Measurements from ENCODE around the gene PDZD4. TPM values are rescaled to one million over a fixed set of nuclear protein-coding genes. Genes with fewer than 3 reads are reported as not detected.

PDZD4 gene
- total RNA-seq, 4 donors from 2014 or later: 3.2 to 7.0 (median 4.5) TPM

DNA sequence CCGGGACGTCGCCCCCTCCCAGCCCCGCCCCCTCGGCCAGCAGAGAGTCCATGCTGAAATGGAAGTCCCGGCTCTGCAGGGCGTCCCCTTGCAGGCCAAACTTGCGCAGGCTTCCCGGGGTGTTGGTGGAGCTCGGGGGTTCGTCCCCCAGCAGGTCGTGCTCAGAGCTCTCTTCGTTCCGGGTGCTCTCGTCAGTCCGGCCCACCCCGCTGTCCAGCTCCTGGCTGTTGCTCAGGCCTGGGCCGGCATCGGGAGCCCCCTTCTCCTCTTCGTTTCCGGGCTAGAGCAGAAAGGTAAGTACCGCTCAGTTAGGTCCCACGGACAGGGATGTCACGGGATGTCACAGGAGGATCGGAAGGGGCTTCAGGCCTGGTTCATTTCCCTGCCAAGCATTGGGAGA lies 25.7 kb downstream of the PDZD4 start:
- Histone ChIP-seq H3K4me3 (replicated peaks in 1 of 3) (no peak overlapping the region), H3K27me3 (no peaks in the 10 kb centered on the region), H3K9me3 (no peaks in the 10 kb centered on the region), H3K4me1 (no peaks in the 10 kb centered on the region), H3K27ac (no peak overlapping the region), H3K36me3 (no peaks in the 10 kb centered on the region)
- TF ChIP-seq, protein P1, sequence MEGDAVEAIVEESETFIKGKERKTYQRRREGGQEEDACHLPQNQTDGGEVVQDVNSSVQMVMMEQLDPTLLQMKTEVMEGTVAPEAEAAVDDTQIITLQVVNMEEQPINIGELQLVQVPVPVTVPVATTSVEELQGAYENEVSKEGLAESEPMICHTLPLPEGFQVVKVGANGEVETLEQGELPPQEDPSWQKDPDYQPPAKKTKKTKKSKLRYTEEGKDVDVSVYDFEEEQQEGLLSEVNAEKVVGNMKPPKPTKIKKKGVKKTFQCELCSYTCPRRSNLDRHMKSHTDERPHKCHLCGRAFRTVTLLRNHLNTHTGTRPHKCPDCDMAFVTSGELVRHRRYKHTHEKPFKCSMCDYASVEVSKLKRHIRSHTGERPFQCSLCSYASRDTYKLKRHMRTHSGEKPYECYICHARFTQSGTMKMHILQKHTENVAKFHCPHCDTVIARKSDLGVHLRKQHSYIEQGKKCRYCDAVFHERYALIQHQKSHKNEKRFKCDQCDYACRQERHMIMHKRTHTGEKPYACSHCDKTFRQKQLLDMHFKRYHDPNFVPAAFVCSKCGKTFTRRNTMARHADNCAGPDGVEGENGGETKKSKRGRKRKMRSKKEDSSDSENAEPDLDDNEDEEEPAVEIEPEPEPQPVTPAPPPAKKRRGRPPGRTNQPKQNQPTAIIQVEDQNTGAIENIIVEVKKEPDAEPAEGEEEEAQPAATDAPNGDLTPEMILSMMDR (IDR thresholded peaks at IDR 0.05): no peak
- no peak for TF ChIP-seq POLR2A (IDR thresholded peaks at IDR 0.05)
- DNase-seq: no peak
- WGBS, 2 donors: 95 to 100% methylated on average over 2 to 15 of the region's 25 CpGs
- intact Hi-C loops (cut with DNase I): no loop called here

DNA sequence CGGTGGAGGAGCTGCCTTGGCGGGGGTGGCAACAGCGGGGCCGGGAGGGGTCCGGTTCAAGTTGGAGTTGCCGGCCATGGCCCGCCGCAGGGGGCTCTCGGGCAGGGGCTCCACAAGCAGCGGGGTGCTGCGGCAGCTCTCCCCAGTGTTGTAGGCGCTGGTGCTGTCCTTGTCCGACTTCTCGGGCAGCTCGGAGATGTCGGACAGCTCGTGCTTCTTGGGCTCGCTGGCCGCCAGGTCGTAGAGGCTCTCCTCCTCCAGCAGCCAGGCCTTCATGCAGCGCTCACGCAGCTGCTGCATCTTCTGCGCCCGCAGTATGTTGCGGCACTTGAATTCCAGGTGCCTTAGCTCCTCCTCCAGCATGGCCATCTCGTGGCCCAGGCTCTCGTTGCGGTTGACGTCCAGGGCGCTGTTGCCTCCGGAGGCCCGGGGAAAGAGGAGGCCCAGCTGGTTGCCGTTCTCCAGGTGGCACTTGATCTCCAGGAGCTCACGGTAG lies 26.2 kb downstream of the PDZD4 start:
- TF ChIP-seq POLR2A (IDR thresholded peaks at IDR 0.05): no peak
- TF ChIP-seq, protein P1 (IDR thresholded peaks at IDR 0.05): no peak
- intact Hi-C loops (cut with DNase I): no loop called here
- H3K4me3 ChIP-seq (replicated peaks in 1 of 3): no peak overlapping the region
- no peak for DNase-seq
- no peaks in the 10 kb centered on the region for H3K9me3 ChIP-seq
- H3K4me1 ChIP-seq: no peaks in the 10 kb centered on the region
- no peak overlapping the region for H3K27ac ChIP-seq
- H3K36me3 ChIP-seq: no peaks in the 10 kb centered on the region
- no peaks in the 10 kb centered on the region for H3K27me3 ChIP-seq
- WGBS, 2 donors: 94% methylated on average over 16 of the region's 34 CpGs; no CpG with 5 or more reads in 1 of the 2 donors

DNA sequence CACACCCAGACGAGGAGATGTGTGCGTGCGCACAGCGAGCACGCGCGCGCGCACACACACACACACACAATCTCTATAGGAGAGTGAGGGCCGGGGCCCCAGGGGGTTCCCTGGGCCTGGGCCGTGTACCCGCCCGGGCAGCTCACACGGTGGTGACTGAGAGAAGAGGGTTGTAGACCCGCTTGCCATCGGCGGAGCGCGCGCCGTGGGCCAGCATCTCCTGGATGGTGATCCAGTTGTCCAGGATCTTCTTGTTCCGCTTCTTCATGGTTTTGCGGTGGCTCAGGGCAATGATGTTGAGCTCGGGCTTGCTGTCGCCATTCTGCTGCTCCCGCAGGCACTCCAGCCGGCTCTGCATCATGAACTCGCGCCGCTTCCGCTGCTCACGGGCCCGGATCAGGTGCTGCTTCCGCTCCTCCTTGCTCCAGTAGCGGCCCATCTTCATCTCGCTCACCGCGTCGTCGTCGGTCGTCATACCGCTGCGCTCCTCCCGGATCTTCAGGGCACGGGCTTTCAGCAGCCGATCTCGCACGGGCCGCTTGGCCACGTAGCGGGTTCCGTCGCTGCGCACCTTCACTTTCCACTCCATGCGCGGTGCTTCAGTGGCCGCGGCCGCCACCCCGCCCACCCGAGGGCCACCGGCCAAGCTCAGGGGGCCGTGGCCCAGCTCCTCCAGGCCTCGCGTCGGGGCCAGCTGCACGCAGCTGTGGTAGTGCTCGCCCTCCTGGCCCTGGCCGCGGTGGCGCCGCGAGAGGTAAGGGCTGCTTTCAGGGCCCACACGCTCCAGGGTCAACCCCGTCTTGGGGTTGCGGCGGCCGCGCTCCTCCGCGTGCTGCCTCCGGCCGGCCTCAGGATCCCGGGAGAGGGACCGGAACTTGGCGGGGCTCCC lies 26.9 kb downstream of the PDZD4 start:
- Histone ChIP-seq H3K4me1 (no peaks in the 10 kb centered on the region), H3K27ac (no peak overlapping the region), H3K36me3 (peaks cover 0 to 2% of the 10 kb centered on the region in 2 donors), H3K4me3 (replicated peaks in 1 of 3) (no peak overlapping the region), H3K9me3 (no peaks in the 10 kb centered on the region), H3K27me3 (no peaks in the 10 kb centered on the region)
- intact Hi-C loops (cut with DNase I): no loop called here
- TF ChIP-seq, protein P1 (IDR thresholded peaks at IDR 0.05): no peak
- no peak for TF ChIP-seq POLR2A (IDR thresholded peaks at IDR 0.05)
- no peak for DNase-seq
- 95 to 97% methylated on average over 40 to 74 of the region's 87 CpGs for WGBS, 2 donors

DNA sequence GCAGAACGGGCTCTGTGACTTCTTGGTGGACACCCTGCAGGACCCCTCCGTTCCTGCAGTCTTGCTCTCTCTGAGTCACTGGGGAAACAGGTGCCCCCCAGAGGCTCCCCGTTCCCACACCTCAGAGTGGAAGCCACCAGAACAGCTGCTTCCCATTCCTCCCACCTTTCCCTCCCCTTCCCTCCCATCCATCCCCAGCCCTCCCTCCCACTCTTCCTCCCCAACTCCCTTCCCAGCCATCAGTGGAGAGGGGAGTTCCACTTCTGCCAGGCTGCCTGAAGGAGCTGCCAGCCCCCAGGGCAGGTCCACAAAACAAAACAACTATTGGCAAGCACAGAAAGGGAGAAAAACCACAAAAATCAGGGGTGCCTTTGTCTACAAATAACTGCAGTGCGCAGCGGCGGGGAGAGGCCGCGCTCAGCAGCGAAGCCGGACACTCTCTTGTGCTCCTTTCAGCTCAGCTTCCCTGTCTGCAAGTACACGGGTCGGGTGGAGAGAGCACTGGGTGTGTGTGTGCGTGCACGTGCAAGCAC lies 27.8 kb downstream of the PDZD4 start:
- no peaks in the 10 kb centered on the region for H3K27me3 ChIP-seq
- intact Hi-C loops (cut with DNase I): no loop called here
- H3K36me3 ChIP-seq: peaks cover 3 to 4% of the 10 kb centered on the region in 2 donors
- H3K27ac ChIP-seq: no peak overlapping the region
- no peak overlapping the region for H3K4me3 ChIP-seq (replicated peaks in 1 of 3)
- H3K9me3 ChIP-seq: no peaks in the 10 kb centered on the region
- 64 to 66% methylated on average over 9 to 12 of the region's 14 CpGs for WGBS, 2 donors
- H3K4me1 ChIP-seq: no peaks in the 10 kb centered on the region
- DNase-seq: no peak
- TF ChIP-seq, protein P1 (IDR thresholded peaks at IDR 0.05): no peak
- TF ChIP-seq POLR2A (IDR thresholded peaks at IDR 0.05): no peak

DNA sequence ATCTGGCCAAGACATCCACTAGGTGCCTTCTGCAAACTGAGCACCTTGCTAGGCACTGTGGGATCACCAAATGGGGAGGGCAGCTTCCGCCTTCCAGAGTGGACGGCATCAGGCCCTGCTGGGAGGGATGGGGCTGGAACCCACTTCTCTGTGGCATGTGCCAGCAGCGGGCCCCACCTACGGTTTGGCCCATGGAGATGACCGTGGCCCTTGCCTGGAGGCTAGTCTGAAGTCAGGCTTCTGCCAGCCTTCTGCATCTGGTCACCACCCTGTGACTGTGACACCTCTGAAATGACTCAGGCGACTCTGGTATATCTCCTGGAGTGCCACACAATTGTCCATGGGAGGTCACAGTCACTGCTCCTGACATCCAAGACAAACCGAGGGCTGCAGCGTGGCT lies 28.7 kb downstream of the PDZD4 start:
- H3K9me3 ChIP-seq: no peaks in the 10 kb centered on the region
- intact Hi-C loops (cut with DNase I): no loop called here
- no peak for DNase-seq
- no peak overlapping the region for H3K4me3 ChIP-seq (replicated peaks in 1 of 3)
- no peaks in the 10 kb centered on the region for H3K27me3 ChIP-seq
- TF ChIP-seq, protein P1 (IDR thresholded peaks at IDR 0.05): no peak
- no peak for TF ChIP-seq POLR2A (IDR thresholded peaks at IDR 0.05)
- H3K36me3 ChIP-seq: peaks cover 3 to 4% of the 10 kb centered on the region in 2 donors
- H3K4me1 ChIP-seq: no peaks in the 10 kb centered on the region
- no peak overlapping the region for H3K27ac ChIP-seq
- no CpG with 5 or more reads among the region's 8 CpGs for WGBS, 2 donors

All from thyroid gland (tissue), 4 donors.